Caco-2 (cell line): ENCODE data around the gene ALDH1A1. TPM values are rescaled to one million over a fixed set of nuclear protein-coding genes. Genes with fewer than 3 reads are reported as not detected.

Experiments used
- BruUV-seq: library from RNA; stranded (reverse); fragments of 400-500 nt; replicated peaks from 2 replicates; lab custom pipeline; 2021; lab: Mats Ljungman, UMichigan
- CTCF ChIA-PET: fragments of 300-600 bp; sonication (Branson Sonifier 250); formaldehyde crosslinking; loops from one replicate; lab custom pipeline; 2022; ENCODE audit warnings: antibody characterized with exemption; lab: Charles Lee
- POLR2A ChIA-PET: fragments of 300-600 bp; sonication (Branson Sonifier 250); formaldehyde crosslinking; loops from one replicate; lab custom pipeline; 2022; ENCODE audit warnings: antibody characterized with exemption; lab: Charles Lee
- DNase-seq, 2 experiments: peaks; one replicate each; pipeline versions ENCODE4 v3.0.0 to v3.0.0-alpha.2; 2020 to 2022
- H3K27me3 ChIP-seq: replicated peaks from 2 replicates; pipeline ENCODE4 v1.6.0; 2011; ENCODE audit warnings: low read length; ENCODE audit not compliant: control insufficient read depth, insufficient read depth
- H3K36me3 ChIP-seq: 2 replicates; pipeline ENCODE4 v1.5.1; 2011; ENCODE audit warnings: low read length; ENCODE audit not compliant: control insufficient read depth, insufficient read depth
- H3K4me1 ChIP-seq: fragments of 250-450 bp; sonication (Bioruptor Pico); 2 replicates; pipeline ENCODE4 v1.5.1; 2020; ENCODE audit warnings: mild to moderate bottlenecking
- H3K4me3 ChIP-seq: 2 replicates; pipeline ENCODE4 v1.5.1; 2011; ENCODE audit warnings: low read depth, mild to moderate bottlenecking, control low read depth, low read length
- H3K9me3 ChIP-seq: fragments of 250-450 bp; sonication (Bioruptor Pico); 2 replicates; pipeline ENCODE4 v1.5.1; 2020; ENCODE audit warnings: mild to moderate bottlenecking, moderate library complexity
- H3K27ac Mint-ChIP-seq: one replicate; pipeline ENCODE4 v1.8.0; 2022; ENCODE audit warnings: mixed read lengths; ENCODE audit not compliant: unreplicated experiment
- H3K27me3 Mint-ChIP-seq: one replicate; pipeline ENCODE4 v1.8.0; 2022; ENCODE audit warnings: mixed read lengths; ENCODE audit not compliant: insufficient read depth, unreplicated experiment
- H3K36me3 Mint-ChIP-seq: one replicate; pipeline ENCODE4 v1.8.0; 2022; ENCODE audit warnings: mild to moderate bottlenecking, mixed read lengths; ENCODE audit not compliant: insufficient read depth, unreplicated experiment
- H3K4me1 Mint-ChIP-seq: one replicate; pipeline ENCODE4 v1.8.0; 2022; ENCODE audit warnings: low read depth, mixed read lengths; ENCODE audit not compliant: unreplicated experiment
- H3K4me3 Mint-ChIP-seq: one replicate; pipeline ENCODE4 v1.8.0; 2022; ENCODE audit warnings: mild to moderate bottlenecking, moderate library complexity, mixed read lengths; ENCODE audit not compliant: unreplicated experiment
- H3K9me3 Mint-ChIP-seq: one replicate; pipeline ENCODE4 v1.8.0; 2022; ENCODE audit warnings: mixed read lengths; ENCODE audit not compliant: unreplicated experiment
- CTCF ChIP-seq, 2 experiments: fragments of 200-600 bp in 1 of 2; IDR thresholded peaks; 1 replicate in 1 of 2; 2 replicates in 1 of 2; pipeline versions ENCODE4 v1.5.1 to v1.8.0; 2011 to 2022; ENCODE audit warnings: antibody characterized with exemption in 1 of 2, control low read depth in 1 of 2, inconsistent platforms in 1 of 2, low read depth in 1 of 2, low read length in 1 of 2, mild to moderate bottlenecking in 1 of 2, moderate library complexity in 1 of 2; ENCODE audit not compliant: insufficient read depth in 1 of 2, severe bottlenecking in 1 of 2, unreplicated experiment in 1 of 2
- intact Hi-C: fragments of 100-400 bp; cut with micrococcal nuclease; formaldehyde crosslinking; loops from one replicate; pipeline ENCODE4 v1.10.0; 2022; ENCODE audit not compliant: unreplicated experiment
- total RNA-seq: library from RNA; stranded (reverse); gene quantifications from 2 replicates; pipeline ENCODE4 v1.2.3, GENCODE V29; 2022

ALDH1A1 gene
- total RNA-seq, 1 experiment from 2014 or later = 119 TPM

GRCh38 chr9:72919246-72919945 lies 33.5 kb downstream of the ALDH1A1 start:
- H3K36me3 ChIP-seq = no peaks in the 10 kb centered on the region
- TF ChIP-seq CTCF (IDR thresholded peaks at IDR 0.05; ENCODE audit: insufficient read depth in 1 of 2, low read depth in 1 of 2, low read length in 1 of 2, severe bottlenecking in 1 of 2, unreplicated experiment in 1 of 2) = no peak
- no peaks in the 10 kb centered on the region for H3K9me3 ChIP-seq
- POLR2A ChIA-PET = no interaction called here
- H3K4me3 ChIP-seq = no peak overlapping the region
- peaks cover 9% of the 10 kb centered on the region for H3K4me1 Mint-ChIP-seq
- no peaks in the 10 kb centered on the region for H3K27me3 ChIP-seq
- H3K4me1 ChIP-seq = no peaks in the 10 kb centered on the region
- no TSS peak for BruUV-seq
- intact Hi-C loops = no loop called here
- DNase-seq = no peak
- H3K9me3 Mint-ChIP-seq = no peaks in the 10 kb centered on the region
- H3K27ac Mint-ChIP-seq = no peak overlapping the region
- no peak overlapping the region for H3K4me3 Mint-ChIP-seq
- no peaks in the 10 kb centered on the region for H3K27me3 Mint-ChIP-seq
- CTCF ChIA-PET = no interaction called here
- H3K36me3 Mint-ChIP-seq = peaks cover 29% of the 10 kb centered on the region

GRCh38 chr9:72917892-72918509 lies 34.9 kb downstream of the ALDH1A1 start:
- intact Hi-C loops = no loop called here
- BruUV-seq = no TSS peak
- ChIA-PET POLR2A (no interaction called here), CTCF (no interaction called here)
- no peak overlapping the region for H3K4me3 Mint-ChIP-seq
- H3K27me3 Mint-ChIP-seq = no peaks in the 10 kb centered on the region
- no peak overlapping the region for H3K4me3 ChIP-seq
- no peak overlapping the region for H3K27ac Mint-ChIP-seq
- TF ChIP-seq CTCF (IDR thresholded peaks at IDR 0.05; ENCODE audit: insufficient read depth in 1 of 2, low read depth in 1 of 2, low read length in 1 of 2, severe bottlenecking in 1 of 2, unreplicated experiment in 1 of 2) = no peak
- H3K4me1 Mint-ChIP-seq = peaks cover 9% of the 10 kb centered on the region
- H3K9me3 Mint-ChIP-seq = no peaks in the 10 kb centered on the region
- no peaks in the 10 kb centered on the region for H3K36me3 ChIP-seq
- no peaks in the 10 kb centered on the region for H3K4me1 ChIP-seq
- H3K9me3 ChIP-seq = no peaks in the 10 kb centered on the region
- peaks cover 29% of the 10 kb centered on the region for H3K36me3 Mint-ChIP-seq
- DNase-seq = no peak
- no peaks in the 10 kb centered on the region for H3K27me3 ChIP-seq

GRCh38 chr9:72915659-72916058 lies 37.2 kb downstream of the ALDH1A1 start:
- intact Hi-C loops = no loop called here
- BruUV-seq = no TSS peak
- Mint-ChIP-seq H3K27me3 (no peaks in the 10 kb centered on the region), H3K9me3 (no peaks in the 10 kb centered on the region), H3K27ac (no peak overlapping the region), H3K4me1 (peaks cover 9% of the 10 kb centered on the region), H3K4me3 (no peak overlapping the region), H3K36me3 (peaks cover 18% of the 10 kb centered on the region)
- Histone ChIP-seq H3K4me1 (no peaks in the 10 kb centered on the region), H3K27me3 (no peaks in the 10 kb centered on the region), H3K4me3 (no peak overlapping the region), H3K9me3 (no peaks in the 10 kb centered on the region), H3K36me3 (no peaks in the 10 kb centered on the region)
- TF ChIP-seq CTCF (IDR thresholded peaks at IDR 0.05; ENCODE audit: insufficient read depth in 1 of 2, low read depth in 1 of 2, low read length in 1 of 2, severe bottlenecking in 1 of 2, unreplicated experiment in 1 of 2) = no peak
- POLR2A ChIA-PET = no interaction called here
- DNase-seq = no peak
- CTCF ChIA-PET = no interaction called here
